Colonic mucosa (tissue), 4 donors: Measurements from ENCODE around the gene HOXC9. TPM values are rescaled to one million over a fixed set of nuclear protein-coding genes. Genes with fewer than 3 reads are reported as not detected.

Experiments used
- DNase-seq: peaks from one replicate; pipeline ENCODE4 v3.0.0-alpha.2; 2020
- H3K27ac ChIP-seq: fragments of 200-600 bp; one replicate; pipeline ENCODE4 v1.8.0; 2021
- H3K27me3 ChIP-seq: fragments of 200-600 bp; one replicate; pipeline ENCODE4 v1.8.0; 2021
- H3K36me3 ChIP-seq: fragments of 200-600 bp; one replicate; pipeline ENCODE4 v1.8.0; 2021
- H3K4me1 ChIP-seq: fragments of 200-600 bp; one replicate; pipeline ENCODE4 v1.8.0; 2021; ENCODE audit warnings: mild to moderate bottlenecking
- H3K4me3 ChIP-seq: fragments of 200-600 bp; one replicate; pipeline ENCODE4 v1.8.0; 2021
- H3K9ac ChIP-seq, 2 donors: one replicate each; pipeline ENCODE4 v1.7.0; 2013; ENCODE audit warnings: control low read depth in 2 of 2, low read depth in 2 of 2, low read length in 2 of 2
- H3K9me3 ChIP-seq: fragments of 200-600 bp; one replicate; pipeline ENCODE4 v1.8.0; 2021
- intact Hi-C: fragments of 100-400 bp; cut with DNase I; formaldehyde crosslinking; loops from one replicate; pipeline ENCODE4 v1.14.1; 2022
- total RNA-seq, 2 donors: library from RNA; stranded (reverse); fragmentation: NEBNext Ultra II Directional in 1 of 2; extraction: Animal tissue kit (Norgen Biotek cat#: 25700) in 1 of 2; gene quantifications; one replicate each; pipeline ENCODE4 v1.2.1, GENCODE V29; 2021
- TF ChIP-seq, protein P1 (sequence below): fragments of 200-600 bp; IDR thresholded peaks from one replicate; pipeline ENCODE4 v1.8.0; 2022; ENCODE audit warnings: antibody characterized with exemption, mild to moderate bottlenecking
- donor health status: healthy.
- donor health status: DM: no; HTN: no; CAD: no.
- donor health status: DM: no; HTN: no; CAD: no.

HOXC9 gene
- total RNA-seq, 2 donors from 2014 or later: not detected

DNA sequence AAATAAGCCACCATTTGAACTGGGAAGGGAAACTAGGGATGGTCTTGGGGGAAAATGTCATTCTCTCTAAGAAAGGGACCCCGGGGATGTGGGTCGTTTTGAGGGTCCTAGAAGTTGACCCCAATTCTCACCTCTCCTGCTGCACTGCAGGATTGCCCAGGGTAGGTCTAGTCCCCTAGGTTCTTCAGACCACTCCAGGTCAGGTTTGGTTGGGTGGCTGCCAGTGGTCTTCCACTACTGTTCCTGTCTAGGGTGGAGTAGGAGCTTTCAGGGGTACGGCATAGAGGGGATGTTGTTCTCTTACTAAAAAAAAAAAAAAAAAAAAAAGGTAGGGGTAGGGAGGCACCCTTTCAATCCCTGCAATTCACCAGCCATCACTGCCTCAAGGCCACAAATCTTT lies 16.1 kb downstream of the HOXC9 start:
- no peak for DNase-seq
- no peaks in the 10 kb centered on the region for H3K9me3 ChIP-seq
- TF ChIP-seq, protein P1, sequence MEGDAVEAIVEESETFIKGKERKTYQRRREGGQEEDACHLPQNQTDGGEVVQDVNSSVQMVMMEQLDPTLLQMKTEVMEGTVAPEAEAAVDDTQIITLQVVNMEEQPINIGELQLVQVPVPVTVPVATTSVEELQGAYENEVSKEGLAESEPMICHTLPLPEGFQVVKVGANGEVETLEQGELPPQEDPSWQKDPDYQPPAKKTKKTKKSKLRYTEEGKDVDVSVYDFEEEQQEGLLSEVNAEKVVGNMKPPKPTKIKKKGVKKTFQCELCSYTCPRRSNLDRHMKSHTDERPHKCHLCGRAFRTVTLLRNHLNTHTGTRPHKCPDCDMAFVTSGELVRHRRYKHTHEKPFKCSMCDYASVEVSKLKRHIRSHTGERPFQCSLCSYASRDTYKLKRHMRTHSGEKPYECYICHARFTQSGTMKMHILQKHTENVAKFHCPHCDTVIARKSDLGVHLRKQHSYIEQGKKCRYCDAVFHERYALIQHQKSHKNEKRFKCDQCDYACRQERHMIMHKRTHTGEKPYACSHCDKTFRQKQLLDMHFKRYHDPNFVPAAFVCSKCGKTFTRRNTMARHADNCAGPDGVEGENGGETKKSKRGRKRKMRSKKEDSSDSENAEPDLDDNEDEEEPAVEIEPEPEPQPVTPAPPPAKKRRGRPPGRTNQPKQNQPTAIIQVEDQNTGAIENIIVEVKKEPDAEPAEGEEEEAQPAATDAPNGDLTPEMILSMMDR: no peak
- no peaks in the 10 kb centered on the region for H3K36me3 ChIP-seq
- intact Hi-C loops: no loop called here
- peaks cover 96% of the 10 kb centered on the region for H3K27me3 ChIP-seq
- H3K4me3 ChIP-seq: no peak overlapping the region
- H3K27ac ChIP-seq: no peak overlapping the region
- no peak overlapping the region for H3K9ac ChIP-seq
- peaks cover 6% of the 10 kb centered on the region for H3K4me1 ChIP-seq

DNA sequence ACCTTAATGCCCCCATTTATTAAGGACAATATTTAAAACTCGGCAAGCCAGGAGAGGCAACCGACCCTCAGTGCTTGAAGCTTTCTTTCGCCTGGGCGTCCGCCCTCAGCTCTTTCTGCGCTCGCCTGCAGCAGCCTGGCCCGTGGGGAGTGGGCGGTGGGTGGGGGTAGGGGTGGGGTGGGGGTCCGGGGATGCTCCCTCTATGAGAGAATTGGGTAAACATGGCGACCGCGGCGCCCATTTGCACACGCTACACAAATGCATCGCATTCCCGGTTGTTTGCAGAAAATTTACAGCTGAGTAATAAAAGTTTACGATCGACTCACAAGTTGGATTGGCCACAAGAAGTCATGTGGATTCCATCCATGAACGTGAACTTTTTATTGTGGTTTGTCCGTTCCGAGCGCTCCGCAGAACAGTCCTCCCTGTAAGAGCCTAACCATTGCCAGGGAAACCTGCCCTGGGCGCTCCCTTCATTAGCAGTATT lies 16.6 kb downstream of the HOXC9 start:
- TF ChIP-seq, protein P1: no peak
- peaks cover 6% of the 10 kb centered on the region for H3K4me1 ChIP-seq
- peaks cover 97% of the 10 kb centered on the region for H3K27me3 ChIP-seq

GRCh38 chr12:54017027-54017788 lies 17.2 kb downstream of the HOXC9 start:
- DNase-seq: no peak
- H3K36me3 ChIP-seq: no peaks in the 10 kb centered on the region
- intact Hi-C loops: no loop called here
- peaks cover 6% of the 10 kb centered on the region for H3K4me1 ChIP-seq
- H3K27ac ChIP-seq: no peak overlapping the region
- H3K4me3 ChIP-seq: peak overlapping the region; percentile 21
- H3K9ac ChIP-seq: peak overlapping the region; percentile 40 to 73
- H3K9me3 ChIP-seq: no peaks in the 10 kb centered on the region
- TF ChIP-seq, protein P1: no peak
- H3K27me3 ChIP-seq: peaks cover 97% of the 10 kb centered on the region

More for the DNA sequence above, 16.6 kb downstream of the HOXC9 start:
- intact Hi-C loops: no loop called here
- H3K9me3 ChIP-seq: no peaks in the 10 kb centered on the region
- H3K36me3 ChIP-seq: no peaks in the 10 kb centered on the region
- DNase-seq: peak; percentile 40
- no peak overlapping the region for H3K4me3 ChIP-seq
- no peak overlapping the region for H3K9ac ChIP-seq
- H3K27ac ChIP-seq: no peak overlapping the region

DNA sequence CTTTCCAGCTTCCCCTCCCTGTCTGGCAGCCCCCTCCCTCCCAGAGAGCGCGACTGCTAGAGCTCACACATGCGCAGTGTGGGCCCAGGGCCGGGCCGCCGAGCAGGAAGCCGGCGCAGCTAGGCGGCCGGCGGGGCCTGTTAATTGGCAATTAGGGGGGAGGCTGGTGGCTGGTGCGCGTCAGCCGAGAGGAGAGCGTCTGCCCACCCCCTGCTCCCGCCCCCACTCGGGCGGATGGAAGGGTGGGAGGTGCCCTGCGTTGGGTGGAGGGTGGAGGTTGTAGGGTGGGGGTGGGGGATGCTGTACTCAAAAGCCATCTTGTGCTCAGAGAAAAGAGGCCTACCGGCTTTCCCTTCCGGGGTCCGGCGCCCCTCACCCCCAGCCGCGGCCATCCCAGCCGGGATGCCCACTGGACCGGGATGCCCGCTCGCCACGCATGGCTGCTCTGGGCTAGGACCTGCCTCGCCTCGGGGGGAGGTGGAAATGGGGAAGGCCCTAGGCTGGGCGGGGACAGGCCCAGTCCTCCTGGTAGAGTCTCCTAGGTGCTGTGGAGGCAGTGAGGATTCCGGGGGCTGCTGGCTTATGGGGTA lies 18.0 kb downstream of the HOXC9 start:
- peaks cover 6% of the 10 kb centered on the region for H3K4me1 ChIP-seq
- H3K9ac ChIP-seq: peak overlapping the region; percentile 40 to 73
- H3K27me3 ChIP-seq: peaks cover 96% of the 10 kb centered on the region
- H3K36me3 ChIP-seq: no peaks in the 10 kb centered on the region
- intact Hi-C loops: no loop called here
- H3K27ac ChIP-seq: no peak overlapping the region
- TF ChIP-seq, protein P1: no peak
- peak overlapping the region; percentile 21 for H3K4me3 ChIP-seq
- DNase-seq: peak; percentile 36
- H3K9me3 ChIP-seq: no peaks in the 10 kb centered on the region

DNA sequence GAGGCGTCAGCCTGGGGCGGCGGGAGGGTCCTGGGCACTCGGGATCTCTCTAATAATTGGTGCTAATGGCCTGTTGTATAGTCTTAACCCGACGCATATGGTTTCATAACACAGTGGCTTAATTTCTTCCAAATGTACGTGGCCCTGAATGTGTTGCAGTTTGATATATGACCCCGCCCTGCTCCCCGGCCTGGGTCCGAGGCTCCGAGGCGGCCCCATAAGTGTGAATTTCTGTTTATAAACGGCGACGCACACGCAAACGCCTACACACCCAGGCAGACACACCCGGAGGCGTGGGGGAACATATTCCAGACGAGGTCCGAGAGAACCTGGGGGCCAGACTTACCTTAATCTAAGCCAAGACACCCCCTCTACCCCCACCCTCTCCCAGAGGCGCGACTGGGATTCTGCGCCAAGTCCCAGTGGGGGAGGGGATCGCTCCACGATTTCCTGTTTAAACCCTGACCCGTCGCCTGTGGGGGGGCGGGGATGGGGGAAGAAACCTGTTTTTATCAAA lies 18.6 kb downstream of the HOXC9 start:
- intact Hi-C loops: no loop called here
- peaks cover 6% of the 10 kb centered on the region for H3K4me1 ChIP-seq
- no peaks in the 10 kb centered on the region for H3K36me3 ChIP-seq
- peak overlapping the region in 1 of 2 donors; percentile 73 for H3K9ac ChIP-seq
- TF ChIP-seq, protein P1: no peak
- H3K4me3 ChIP-seq: no peak overlapping the region
- peaks cover 96% of the 10 kb centered on the region for H3K27me3 ChIP-seq
- no peak overlapping the region for H3K27ac ChIP-seq
- DNase-seq: no peak
- no peaks in the 10 kb centered on the region for H3K9me3 ChIP-seq
